Stomach smooth muscle (tissue), 2 donors: Measurements from ENCODE around the gene CX3CL1.
"Not testable (repeated sequence)": the region's sequence is repeated elsewhere in the genome, so short reads cannot be mapped to it uniquely, and the experiment has no call there.

Source experiments
- H3K27ac ChIP-seq: one replicate; pipeline ENCODE4 v1.7.0; 2013; ENCODE audit warnings: mild to moderate bottlenecking, low read length, inconsistent platforms
- H3K27me3 ChIP-seq, 2 donors: one replicate each; pipeline ENCODE4 v1.7.0; 2013; ENCODE audit warnings: low read length in 2 of 2; ENCODE audit not compliant: insufficient read depth in 2 of 2, control insufficient read depth in 1 of 2
- H3K36me3 ChIP-seq, 2 donors: one replicate each; pipeline ENCODE4 v1.7.0; 2013; ENCODE audit warnings: low read length in 2 of 2; ENCODE audit not compliant: control insufficient read depth in 2 of 2, insufficient read depth in 2 of 2
- H3K4me1 ChIP-seq: one replicate; pipeline ENCODE4 v1.7.0; 2013; ENCODE audit warnings: low read length; ENCODE audit not compliant: control insufficient read depth, insufficient read depth
- H3K4me3 ChIP-seq, 2 donors: one replicate each; pipeline ENCODE4 v1.7.0; 2013; ENCODE audit warnings: low read length in 2 of 2
- H3K9ac ChIP-seq, 2 donors: one replicate each; pipeline ENCODE4 v1.7.0; 2013; ENCODE audit warnings: low read length in 2 of 2, mild to moderate bottlenecking in 1 of 2
- H3K9me3 ChIP-seq, 2 donors: one replicate each; pipeline ENCODE4 v1.7.0; 2013; ENCODE audit warnings: low read length in 2 of 2; ENCODE audit not compliant: control insufficient read depth in 2 of 2
- donor health status: healthy.
- donor health status: Pancreatic carcinoma.

Gene CX3CL1

GRCh38 chr16:57372372-57373116, at the start of gene CX3CL1:
Gene CX3CL1 (plus strand): TSS chr16:57372490. CDS start chr16:57372569, 79 bp downstream.
- Histone ChIP-seq H3K27ac (peak within 1 kb of the TSS; percentile 24), H3K27me3 (peaks cover 0 to 10% of the 10 kb centered on the region in 2 donors), H3K9ac (peak within 1 kb of the TSS; percentile 53 to 71), H3K36me3 (no peaks in the 10 kb centered on the region), H3K9me3 (no peaks in the 10 kb centered on the region), H3K4me1 (peaks cover 12% of the 10 kb centered on the region), H3K4me3 (peak within 1 kb of the TSS; percentile 53 to 77)

GRCh38 chr16:57324749-57325148, 47.5 kb upstream of the CX3CL1 start:
- H3K27ac ChIP-seq: no peak overlapping the region
- H3K4me1 ChIP-seq: no peaks in the 10 kb centered on the region
- H3K9ac ChIP-seq: no peak overlapping the region
- H3K27me3 ChIP-seq: no peaks in the 10 kb centered on the region
- peaks cover 3% of the 10 kb centered on the region in 2 donors for H3K9me3 ChIP-seq
- no peaks in the 10 kb centered on the region for H3K36me3 ChIP-seq
- H3K4me3 ChIP-seq: no peak overlapping the region

GRCh38 chr16:57325458-57325857, 46.8 kb upstream of the CX3CL1 start:
- Histone ChIP-seq H3K27me3 (no peaks in the 10 kb centered on the region), H3K9me3 (peaks cover 3% of the 10 kb centered on the region in 2 donors), H3K27ac (no peak overlapping the region), H3K4me1 (no peaks in the 10 kb centered on the region), H3K36me3 (no peaks in the 10 kb centered on the region), H3K4me3 (no peak overlapping the region), H3K9ac (no peak overlapping the region)

- no peak overlapping the region for H3K27ac ChIP-seq
- H3K4me1 ChIP-seq: no peaks in the 10 kb centered on the region
- no peaks in the 10 kb centered on the region for H3K27me3 ChIP-seq
- no peak overlapping the region for H3K4me3 ChIP-seq
- no peak overlapping the region for H3K9ac ChIP-seq
- no peaks in the 10 kb centered on the region for H3K36me3 ChIP-seq
- H3K9me3 ChIP-seq: peaks cover 0 to 3% of the 10 kb centered on the region in 2 donors
Measured at GRCh38 chr16:57329718-57330327, 42.5 kb upstream of the CX3CL1 start.

GRCh38 chr16:57331355-57331754, 40.9 kb upstream of the CX3CL1 start:
- Histone ChIP-seq H3K27me3 (no peaks in the 10 kb centered on the region), H3K4me1 (no peaks in the 10 kb centered on the region), H3K9me3 (peaks cover 0 to 2% of the 10 kb centered on the region in 2 donors), H3K27ac (no peak overlapping the region), H3K36me3 (no peaks in the 10 kb centered on the region), H3K4me3 (no peak overlapping the region), H3K9ac (no peak overlapping the region)

GRCh38 chr16:57333402-57333801, 38.9 kb upstream of the CX3CL1 start:
- no peak overlapping the region for H3K4me3 ChIP-seq
- no peaks in the 10 kb centered on the region for H3K27me3 ChIP-seq
- H3K9me3 ChIP-seq: no peaks in the 10 kb centered on the region
- H3K4me1 ChIP-seq: no peaks in the 10 kb centered on the region
- no peak overlapping the region for H3K27ac ChIP-seq
- no peaks in the 10 kb centered on the region for H3K36me3 ChIP-seq
- H3K9ac ChIP-seq: no peak overlapping the region

GRCh38 chr16:57335366-57335765, 36.9 kb upstream of the CX3CL1 start:
- H3K9me3 ChIP-seq: no peaks in the 10 kb centered on the region
- H3K4me1 ChIP-seq: no peaks in the 10 kb centered on the region
- no peak overlapping the region for H3K4me3 ChIP-seq
- no peaks in the 10 kb centered on the region for H3K27me3 ChIP-seq
- no peak overlapping the region for H3K27ac ChIP-seq
- no peaks in the 10 kb centered on the region for H3K36me3 ChIP-seq
- no peak overlapping the region for H3K9ac ChIP-seq

GRCh38 chr16:57341062-57341440, 31.2 kb upstream of the CX3CL1 start:
- no peaks in the 10 kb centered on the region for H3K4me1 ChIP-seq
- H3K36me3 ChIP-seq: no peaks in the 10 kb centered on the region
- peaks cover 0 to 2% of the 10 kb centered on the region in 2 donors for H3K27me3 ChIP-seq
- no peak overlapping the region for H3K27ac ChIP-seq
- no peak overlapping the region for H3K9ac ChIP-seq
- H3K9me3 ChIP-seq: no peaks in the 10 kb centered on the region
- no peak overlapping the region for H3K4me3 ChIP-seq

- no peaks in the 10 kb centered on the region for H3K36me3 ChIP-seq
- no peaks in the 10 kb centered on the region for H3K9me3 ChIP-seq
- H3K27ac ChIP-seq: no peak overlapping the region
- no peak overlapping the region for H3K9ac ChIP-seq
- H3K27me3 ChIP-seq: peaks cover 0 to 2% of the 10 kb centered on the region in 2 donors
- H3K4me1 ChIP-seq: no peaks in the 10 kb centered on the region
- no peak overlapping the region for H3K4me3 ChIP-seq
Measured at GRCh38 chr16:57341441-57342303, 30.6 kb upstream of the CX3CL1 start.

- not testable (repeated sequence) for H3K9me3 ChIP-seq, H3K9ac ChIP-seq, H3K27me3 ChIP-seq, H3K4me3 ChIP-seq, H3K36me3 ChIP-seq, H3K27ac ChIP-seq, H3K4me1 ChIP-seq
Measured at GRCh38 chr16:57342606-57343005, 29.7 kb upstream of the CX3CL1 start.
